Keratinocyte (primary cell): ENCODE results near the gene SLC20A1. TPM values are rescaled to one million over a fixed set of nuclear protein-coding genes. Genes with fewer than 3 reads are reported as not detected.

Source experiments
- DNase-seq: peaks from one replicate; pipeline ENCODE4 v3.0.0-alpha.2; 2011; ENCODE audit warnings: low read depth, missing footprints, low spot score
- FAIRE-seq: peaks from 2 replicates; lab custom pipeline; 2011; peaks lifted over from hg19 to GRCh38; lab: Jason Lieb, UNC
- H2AFZ ChIP-seq: 2 replicates; pipeline ENCODE4 v1.6.0; 2012; ENCODE audit warnings: low read length, control low read depth, inconsistent platforms; ENCODE audit not compliant: control insufficient read depth
- H3K27ac ChIP-seq: 2 replicates; pipeline ENCODE4 v1.5.1; 2011; ENCODE audit warnings: low read length; ENCODE audit not compliant: control insufficient read depth, insufficient read depth
- H3K27me3 ChIP-seq: 3 replicates; pipeline ENCODE4 v1.6.0; 2011; ENCODE audit warnings: low read length; ENCODE audit not compliant: control insufficient read depth, insufficient read depth; ENCODE audit errors: extremely low read depth
- H3K36me3 ChIP-seq, 2 experiments: 2 replicates in 1 of 2; 3 replicates in 1 of 2; pipeline ENCODE4 v1.5.1; 2011; ENCODE audit warnings: low read length in 2 of 2, mild to moderate bottlenecking in 1 of 2; ENCODE audit not compliant: control insufficient read depth in 2 of 2, insufficient read depth in 2 of 2; ENCODE audit errors: extremely low read depth in 1 of 2
- H3K4me1 ChIP-seq: 3 replicates; pipeline ENCODE4 v1.5.1; 2011; ENCODE audit warnings: low read length; ENCODE audit not compliant: control insufficient read depth, insufficient read depth; ENCODE audit errors: extremely low read depth
- H3K4me2 ChIP-seq: 3 replicates; pipeline ENCODE4 v1.6.0; 2011; ENCODE audit warnings: low read depth, low read length; ENCODE audit not compliant: control insufficient read depth, insufficient read depth; ENCODE audit errors: extremely low read depth
- H3K4me3 ChIP-seq, 3 experiments: fragments of 200-600 bp in 1 of 3; sonication (generic) in 1 of 3; 2 replicates in 2 of 3; 3 replicates in 1 of 3; pipeline ENCODE4 v1.5.1; 2011 to 2016; ENCODE audit warnings: low read length in 3 of 3, mild to moderate bottlenecking in 3 of 3, control low read depth in 2 of 3, inconsistent platforms in 1 of 3, low read depth in 1 of 3, mixed read lengths in 1 of 3, mixed run types in 1 of 3, moderate library complexity in 1 of 3; ENCODE audit not compliant: control insufficient read depth in 2 of 3, insufficient read depth in 2 of 3; ENCODE audit errors: extremely low read depth in 1 of 3
- H3K79me2 ChIP-seq: 2 replicates; pipeline ENCODE4 v1.6.0; 2012; ENCODE audit warnings: low read length; ENCODE audit not compliant: control insufficient read depth, insufficient read depth
- H3K9ac ChIP-seq: 3 replicates; pipeline ENCODE4 v1.6.0; 2011; ENCODE audit warnings: low read length; ENCODE audit not compliant: control insufficient read depth, insufficient read depth; ENCODE audit errors: extremely low read depth
- H3K9me1 ChIP-seq: 3 replicates; pipeline ENCODE4 v1.6.0; 2011; ENCODE audit warnings: low read length; ENCODE audit not compliant: control insufficient read depth, insufficient read depth; ENCODE audit errors: extremely low read depth
- H3K9me3 ChIP-seq: 2 replicates; pipeline ENCODE4 v1.5.1; 2012; ENCODE audit warnings: low read depth, low read length; ENCODE audit not compliant: control insufficient read depth
- H4K20me1 ChIP-seq: 3 replicates; pipeline ENCODE4 v1.6.0; 2011; ENCODE audit warnings: low read length; ENCODE audit not compliant: control insufficient read depth, insufficient read depth; ENCODE audit errors: extremely low read depth
- CTCF ChIP-seq, 3 experiments: IDR thresholded peaks in 1 of 3; conservative IDR thresholded peaks in 1 of 3; optimal IDR thresholded peaks in 1 of 3; 2 replicates in 2 of 3; 3 replicates in 1 of 3; pipeline versions ENCODE3 to v1.5.1; 2011; ENCODE audit warnings: low read length in 3 of 3, mild to moderate bottlenecking in 3 of 3, moderate library complexity in 2 of 3, control low read depth in 1 of 3, inconsistent platforms in 1 of 3; ENCODE audit not compliant: insufficient read depth in 2 of 3; ENCODE audit errors: extremely low read depth in 1 of 3
- EZH2 ChIP-seq: IDR thresholded peaks from one replicate; pipeline ENCODE4 v1.6.1; 2012; ENCODE audit warnings: inconsistent platforms, mild to moderate bottlenecking, low read length, moderate library complexity
- dilution Hi-C: fragments of 300-500 bp; cut with MboI; formaldehyde crosslinking; loops from one replicate; pipeline ENCODE4 v1.7.0; 2020; ENCODE audit warnings: low sequenced_read_pairs; ENCODE audit not compliant: extremely low pct_ligation_motif_present
- polyA plus RNA-seq, 5 experiments: library from polyadenylated mRNA; depleted of rRNA in 3 of 5; stranded (reverse) in 3 of 5; stranded (forward) in 1 of 5; unstranded in 1 of 5; fragments of >200 nt; gene quantifications; 1 replicate in 1 of 5; 2 replicates in 3 of 5; 3 replicates in 1 of 5; pipeline versions ENCODE4 v1.2.1 to v1.2.3, GENCODE V29; 2011 to 2012; ENCODE audit warnings: missing spikeins in 2 of 5, low read depth in 1 of 5, low replicate concordance in 1 of 5

Gene SLC20A1
- polyA plus RNA-seq, 1 donor (not counting 4 experiments of a cell fraction or from before 2014, with no cell fraction given) = 265 TPM

- Histone ChIP-seq H4K20me1 (peaks cover 8% of the 10 kb centered on the region), H3K9me3 (no peaks in the 10 kb centered on the region), H3K4me1 (no peaks in the 10 kb centered on the region), H3K27ac (no peak overlapping the region), H3K4me2 (no peak overlapping the region), H3K4me3 (no peak overlapping the region), H3K36me3 (peaks cover 0 to 3% of the 10 kb centered on the region in 2 experiments), H3K9me1 (peaks cover 2% of the 10 kb centered on the region), H2AFZ (no peak overlapping the region), H3K27me3 (no peaks in the 10 kb centered on the region), H3K79me2 (no peaks in the 10 kb centered on the region), H3K9ac (no peak overlapping the region)
- DNase-seq (no peak), FAIRE-seq (no peak)
- dilution Hi-C loops = no loop called here
- TF ChIP-seq CTCF (optimal IDR thresholded peaks at IDR 0.05 in 1 of 3, IDR thresholded peaks at IDR 0.05 in 1 of 3, conservative IDR thresholded peaks at IDR 0.05 in 1 of 3; ENCODE audit: extremely low read depth in 1 of 3, insufficient read depth in 2 of 3, low read length in 3 of 3) = no peak
Observed at GRCh38 chr2:112669667-112670066, 23.9 kb downstream of the SLC20A1 start.

DNA sequence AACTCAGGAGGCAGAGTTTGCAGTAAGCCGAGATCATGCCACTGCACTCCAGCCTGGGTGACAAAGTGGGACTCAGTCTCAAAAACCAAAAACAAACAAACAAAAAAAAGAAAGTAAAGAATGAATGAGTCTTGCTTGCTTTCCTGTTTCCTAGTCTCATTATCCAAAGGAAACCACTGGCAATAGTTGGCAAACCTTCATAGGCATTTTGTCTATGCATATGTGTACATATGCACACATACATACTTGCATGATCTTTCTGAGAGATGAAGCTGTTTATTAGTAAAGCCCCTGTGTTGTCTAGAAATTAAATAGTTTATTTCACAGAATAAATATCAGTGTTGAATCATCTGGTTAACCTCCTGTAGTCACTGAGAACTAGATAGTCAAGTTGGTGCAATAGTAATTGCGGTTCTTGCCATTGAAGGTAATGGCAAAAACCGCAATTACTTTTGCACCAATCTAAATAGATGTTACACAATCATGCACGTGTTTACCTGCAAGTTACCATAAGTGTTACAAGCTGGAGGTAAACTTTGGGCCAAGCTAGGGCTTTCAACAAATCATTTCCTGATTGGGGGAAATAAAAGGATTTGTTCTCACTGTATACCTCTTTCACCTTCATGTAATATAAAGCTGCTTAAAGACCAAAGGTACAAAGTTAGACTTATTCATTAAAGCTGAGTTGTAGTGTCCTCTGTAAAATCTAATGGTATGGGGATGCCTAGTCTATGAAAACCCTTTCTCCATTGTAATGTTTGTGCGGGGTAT is 24.7 kb downstream of the SLC20A1 start:
- H3K27me3 ChIP-seq = no peaks in the 10 kb centered on the region
- no peak overlapping the region for H3K4me2 ChIP-seq
- no peak overlapping the region for H3K4me3 ChIP-seq
- no peaks in the 10 kb centered on the region for H3K36me3 ChIP-seq
- no peaks in the 10 kb centered on the region for H3K9me1 ChIP-seq
- no peaks in the 10 kb centered on the region for H3K4me1 ChIP-seq
- H3K79me2 ChIP-seq = no peaks in the 10 kb centered on the region
- H4K20me1 ChIP-seq = peaks cover 3% of the 10 kb centered on the region
- dilution Hi-C loops = no loop called here
- no peak for FAIRE-seq
- no peaks in the 10 kb centered on the region for H3K9me3 ChIP-seq
- H3K27ac ChIP-seq = no peak overlapping the region
- no peak for DNase-seq
- TF ChIP-seq CTCF (optimal IDR thresholded peaks at IDR 0.05 in 1 of 3, IDR thresholded peaks at IDR 0.05 in 1 of 3, conservative IDR thresholded peaks at IDR 0.05 in 1 of 3; ENCODE audit: extremely low read depth in 1 of 3, insufficient read depth in 2 of 3, low read length in 3 of 3) (no peak), EZH2 (no peak)
- H3K9ac ChIP-seq = no peak overlapping the region
- H2AFZ ChIP-seq = no peak overlapping the region
